Dendritic cell treated with granulocyte-macrophage colony-stimulating factor and Interleukin-4, amounts not matched to agents 40 ng/mL and 50 ng/mL, for 4 days (primary cell): ENCODE data around the gene CLCN2.

Experiments used
- H3K27ac Mint-ChIP-seq: one replicate; pipeline ENCODE4 v1.8.0; 2022; ENCODE audit warnings: mild to moderate bottlenecking, mixed read lengths
- H3K27me3 Mint-ChIP-seq: one replicate; pipeline ENCODE4 v1.8.0; 2022; ENCODE audit warnings: mild to moderate bottlenecking, mixed read lengths
- H3K36me3 Mint-ChIP-seq: one replicate; pipeline ENCODE4 v1.8.0; 2022; ENCODE audit warnings: low read depth, mixed read lengths
- H3K4me1 Mint-ChIP-seq: one replicate; pipeline ENCODE4 v1.8.0; 2022; ENCODE audit warnings: low read depth, mixed read lengths
- H3K4me3 Mint-ChIP-seq: one replicate; pipeline ENCODE4 v1.8.0; 2022; ENCODE audit warnings: mild to moderate bottlenecking, moderate library complexity, mixed read lengths
- H3K9me3 Mint-ChIP-seq: one replicate; pipeline ENCODE4 v1.8.0; 2022; ENCODE audit warnings: mixed read lengths
- intact Hi-C: fragments of 100-400 bp; cut with micrococcal nuclease; formaldehyde crosslinking; loops from one replicate; pipeline ENCODE4 v1.15.0; 2022

The CLCN2 gene

GRCh38 chr3:184377374-184377773 is 16.0 kb upstream of the CLCN2 start:
- intact Hi-C loops: no loop called here
- H3K4me1 Mint-ChIP-seq: peaks cover 19% of the 10 kb centered on the region

GRCh38 chr3:184375747-184376461 is 14.5 kb upstream of the CLCN2 start:
- no peaks in the 10 kb centered on the region for H3K9me3 Mint-ChIP-seq
- H3K4me3 Mint-ChIP-seq: no peak overlapping the region
- no peaks in the 10 kb centered on the region for H3K36me3 Mint-ChIP-seq
- peaks cover 73% of the 10 kb centered on the region for H3K27me3 Mint-ChIP-seq
- H3K27ac Mint-ChIP-seq: no peak overlapping the region
- H3K4me1 Mint-ChIP-seq: peaks cover 16% of the 10 kb centered on the region
- intact Hi-C loops: no loop called here

More at GRCh38 chr3:184377374-184377773, 16.0 kb upstream of the CLCN2 start:
- Mint-ChIP-seq H3K36me3 (no peaks in the 10 kb centered on the region), H3K9me3 (no peaks in the 10 kb centered on the region), H3K4me3 (no peak overlapping the region), H3K27me3 (peaks cover 87% of the 10 kb centered on the region), H3K27ac (no peak overlapping the region)

GRCh38 chr3:184373422-184373821 is 12.0 kb upstream of the CLCN2 start:
- Mint-ChIP-seq H3K4me1 (peaks cover 12% of the 10 kb centered on the region), H3K27me3 (peaks cover 57% of the 10 kb centered on the region), H3K36me3 (peaks cover 21% of the 10 kb centered on the region), H3K9me3 (no peaks in the 10 kb centered on the region), H3K27ac (no peak overlapping the region), H3K4me3 (no peak overlapping the region)
- intact Hi-C loops: loop anchor here (5.0 kb wide), 2 partner anchors 44 to 94 kb away; no protein-coding TSS in a partner anchor

- intact Hi-C loops: loop anchor here (5.0 kb wide), 2 partner anchors 44 to 94 kb away; no protein-coding TSS in a partner anchor
- peaks cover 11% of the 10 kb centered on the region for H3K4me1 Mint-ChIP-seq
- H3K36me3 Mint-ChIP-seq: peaks cover 26% of the 10 kb centered on the region
- peaks cover 52% of the 10 kb centered on the region for H3K27me3 Mint-ChIP-seq
- H3K4me3 Mint-ChIP-seq: no peak overlapping the region
- H3K27ac Mint-ChIP-seq: no peak overlapping the region
- no peaks in the 10 kb centered on the region for H3K9me3 Mint-ChIP-seq
Measured at GRCh38 chr3:184372911-184373310, 11.5 kb upstream of the CLCN2 start.

GRCh38 chr3:184372296-184372821 is 11.0 kb upstream of the CLCN2 start:
- peaks cover 9% of the 10 kb centered on the region for H3K4me1 Mint-ChIP-seq
- no peak overlapping the region for H3K4me3 Mint-ChIP-seq
- no peak overlapping the region for H3K27ac Mint-ChIP-seq
- H3K27me3 Mint-ChIP-seq: peaks cover 46% of the 10 kb centered on the region
- no peaks in the 10 kb centered on the region for H3K9me3 Mint-ChIP-seq
- peaks cover 32% of the 10 kb centered on the region for H3K36me3 Mint-ChIP-seq
- intact Hi-C loops: loop anchor here (5.0 kb wide), 2 partner anchors 45 to 95 kb away; no protein-coding TSS in a partner anchor

GRCh38 chr3:184371570-184372018 is 10.2 kb upstream of the CLCN2 start:
- H3K4me3 Mint-ChIP-seq: no peak overlapping the region
- intact Hi-C loops: loop anchor here (1.0 to 5.0 kb wide), 3 partner anchors 46 to 173 kb away; no protein-coding TSS in a partner anchor
- H3K27me3 Mint-ChIP-seq: peaks cover 38% of the 10 kb centered on the region
- no peaks in the 10 kb centered on the region for H3K9me3 Mint-ChIP-seq
- no peak overlapping the region for H3K27ac Mint-ChIP-seq
- H3K36me3 Mint-ChIP-seq: peaks cover 39% of the 10 kb centered on the region
- H3K4me1 Mint-ChIP-seq: peaks cover 13% of the 10 kb centered on the region

GRCh38 chr3:184368586-184369183 is 7.3 kb upstream of the CLCN2 start:
- H3K27ac Mint-ChIP-seq: no peak overlapping the region
- no peaks in the 10 kb centered on the region for H3K9me3 Mint-ChIP-seq
- H3K4me1 Mint-ChIP-seq: peaks cover 22% of the 10 kb centered on the region
- H3K27me3 Mint-ChIP-seq: peaks cover 13% of the 10 kb centered on the region
- no peak overlapping the region for H3K4me3 Mint-ChIP-seq
- peaks cover 62% of the 10 kb centered on the region for H3K36me3 Mint-ChIP-seq
- intact Hi-C loops: no loop called here

GRCh38 chr3:184368116-184368515 is 6.7 kb upstream of the CLCN2 start:
- peaks cover 68% of the 10 kb centered on the region for H3K36me3 Mint-ChIP-seq
- intact Hi-C loops: no loop called here
- H3K27ac Mint-ChIP-seq: no peak overlapping the region
- H3K4me1 Mint-ChIP-seq: peaks cover 27% of the 10 kb centered on the region
- no peaks in the 10 kb centered on the region for H3K9me3 Mint-ChIP-seq
- H3K27me3 Mint-ChIP-seq: peaks cover 8% of the 10 kb centered on the region
- no peak overlapping the region for H3K4me3 Mint-ChIP-seq

- no peaks in the 10 kb centered on the region for H3K27me3 Mint-ChIP-seq
- no peaks in the 10 kb centered on the region for H3K9me3 Mint-ChIP-seq
- H3K27ac Mint-ChIP-seq: no peak overlapping the region
- intact Hi-C loops: no loop called here
- H3K4me3 Mint-ChIP-seq: no peak overlapping the region
- H3K36me3 Mint-ChIP-seq: peaks cover 76% of the 10 kb centered on the region
- H3K4me1 Mint-ChIP-seq: peaks cover 34% of the 10 kb centered on the region
Measured at GRCh38 chr3:184366619-184367289, 5.3 kb upstream of the CLCN2 start.

GRCh38 chr3:184362668-184363546 is 1.5 kb upstream of the CLCN2 start:
- peak overlapping the region; percentile 90 for H3K27ac Mint-ChIP-seq
- H3K36me3 Mint-ChIP-seq: peaks cover 50% of the 10 kb centered on the region
- H3K9me3 Mint-ChIP-seq: no peaks in the 10 kb centered on the region
- peak overlapping the region; percentile 86 for H3K4me3 Mint-ChIP-seq
- peaks cover 21% of the 10 kb centered on the region for H3K27me3 Mint-ChIP-seq
- intact Hi-C loops: loop anchor here (2.0 kb wide), 2 partner anchors 64 to 162 kb away; partner anchors contain the start of gene PSMD2
- peaks cover 42% of the 10 kb centered on the region for H3K4me1 Mint-ChIP-seq

GRCh38 chr3:184361932-184362667 is 695 bp upstream of the CLCN2 start:
- Mint-ChIP-seq H3K27me3 (peaks cover 21% of the 10 kb centered on the region), H3K4me1 (peaks cover 42% of the 10 kb centered on the region), H3K36me3 (peaks cover 42% of the 10 kb centered on the region), H3K4me3 (peak overlapping the region; percentile 86), H3K9me3 (no peaks in the 10 kb centered on the region), H3K27ac (peak overlapping the region; percentile 90)
- intact Hi-C loops: loop anchor here (2.0 kb wide), 2 partner anchors 63 to 163 kb away; partner anchors contain the start of gene PSMD2

- no peak overlapping the region for H3K27ac Mint-ChIP-seq
- H3K4me3 Mint-ChIP-seq: peak overlapping the region; percentile 86
- peaks cover 21% of the 10 kb centered on the region for H3K27me3 Mint-ChIP-seq
- no peaks in the 10 kb centered on the region for H3K9me3 Mint-ChIP-seq
- peaks cover 37% of the 10 kb centered on the region for H3K4me1 Mint-ChIP-seq
- intact Hi-C loops: no loop called here
- peaks cover 31% of the 10 kb centered on the region for H3K36me3 Mint-ChIP-seq
Measured at GRCh38 chr3:184360929-184361531, 375 bp downstream of the CLCN2 start.
